ENCODE data around the gene SMARCAD1.
"Not testable (repeated sequence)": the region's sequence is repeated elsewhere in the genome, so short reads cannot be mapped to it uniquely, and the experiment has no call there.

Gene SMARCAD1

GRCh38 chr4:94295473-94295872, 87.8 kb downstream of the SMARCAD1 start:
- DNase-seq: not testable (repeated sequence)

- no peak for DNase-seq
Measured at GRCh38 chr4:94298725-94299252, 91.1 kb downstream of the SMARCAD1 start.

GRCh38 chr4:94302191-94302590, 94.5 kb downstream of the SMARCAD1 start:
- DNase-seq: no peak

- DNase-seq: no peak
Measured at GRCh38 chr4:94304365-94304971, 96.8 kb downstream of the SMARCAD1 start.

- DNase-seq: no peak
Measured at GRCh38 chr4:94305466-94306225, 98.0 kb downstream of the SMARCAD1 start.

- no peak for DNase-seq
Measured at GRCh38 chr4:94306713-94307112, 99.0 kb downstream of the SMARCAD1 start.

GRCh38 chr4:94307231-94307871, 99.7 kb downstream of the SMARCAD1 start:
- no peak for DNase-seq

- DNase-seq: not testable (repeated sequence)
Measured at GRCh38 chr4:94319927-94320326, 112.3 kb downstream of the SMARCAD1 start.

- no peak for DNase-seq
Measured at GRCh38 chr4:94325835-94326234, 118.2 kb downstream of the SMARCAD1 start.

GRCh38 chr4:94329933-94330332, 122.3 kb downstream of the SMARCAD1 start:
- no peak for DNase-seq

- no peak for DNase-seq
Measured at GRCh38 chr4:94332983-94333590, 125.4 kb downstream of the SMARCAD1 start.

- DNase-seq: no peak
Measured at GRCh38 chr4:94333866-94334265, 126.2 kb downstream of the SMARCAD1 start.

GRCh38 chr4:94334476-94334875, 126.8 kb downstream of the SMARCAD1 start:
- DNase-seq: no peak

GRCh38 chr4:94334962-94335361, 127.3 kb downstream of the SMARCAD1 start:
- DNase-seq: no peak

GRCh38 chr4:94336303-94336702, 128.6 kb downstream of the SMARCAD1 start:
- DNase-seq: no peak

- DNase-seq: not testable (repeated sequence)
Measured at GRCh38 chr4:94336791-94337190, 129.1 kb downstream of the SMARCAD1 start.

- no peak for DNase-seq
Measured at GRCh38 chr4:94338681-94339351, 131.2 kb downstream of the SMARCAD1 start.

GRCh38 chr4:94339779-94340178, 132.1 kb downstream of the SMARCAD1 start:
- no peak for DNase-seq
